Measurements from ENCODE around the gene STAT3. TPM values are rescaled to one million over a fixed set of nuclear protein-coding genes. Genes with fewer than 3 reads are reported as not detected.

The STAT3 gene
- total and polyA plus RNA-seq, 2 donors (not counting 3 experiments of a cell fraction or from before 2014, with no cell fraction given), result 59.1 to 124 TPM

GRCh38 chr17:42296012-42296411 lies 92.2 kb downstream of the STAT3 start:
- ChIA-PET POLR2A (interaction anchor here (0.6 kb wide), 1 partner anchor 85 kb away, joined by 8 read pairs; no protein-coding TSS in a partner anchor), CTCF (interaction anchor here (0.8 to 1.1 kb wide), 2 partner anchors 16 to 74 kb away, joined by 3 to 5 read pairs; no protein-coding TSS in a partner anchor)
- no TSS peak for BruUV-seq (replicated peaks)
- no peak for FAIRE-seq
- no peak overlapping the region for H3K9ac ChIP-seq (replicated peaks; ENCODE audit: extremely low read depth, insufficient read depth, low read length)
- intact Hi-C loops (cut with micrococcal nuclease) (no loop called here), dilution Hi-C loops (cut with MboI; ENCODE audit: extremely low pct_ligation_motif_present, low sequenced_read_pairs) (no loop called here)
- H3K27me3 ChIP-seq (ENCODE audit: control insufficient read depth in 2 of 2, insufficient read depth in 2 of 2, low read length in 2 of 2), result no peaks in the 10 kb centered on the region
- H3K27ac ChIP-seq (ENCODE audit: insufficient read depth, low read depth, low read length), result no peak overlapping the region
- no peak overlapping the region for H3K4me2 ChIP-seq (ENCODE audit: insufficient read depth, low read length)
- TF ChIP-seq MYC (IDR thresholded peaks at IDR 0.05; ENCODE audit: low read depth, low read length) (no peak), FOS (IDR thresholded peaks at IDR 0.05; ENCODE audit: borderline replicate concordance, insufficient read depth, low read length) (no peak), POLR2A (IDR thresholded peaks at IDR 0.05; ENCODE audit: low read depth, low read length) (no peak), POLR2AphosphoS5 (IDR thresholded peaks at IDR 0.05; ENCODE audit: insufficient read depth, low read depth, low read length) (no peak), EZH2 (IDR thresholded peaks at IDR 0.05; ENCODE audit: borderline replicate concordance, low read depth, low read length, severe bottlenecking) (no peak), GATA2 (IDR thresholded peaks at IDR 0.05; ENCODE audit: insufficient read depth, insufficient read length, low read depth, low read length) (no peak), MAX (IDR thresholded peaks at IDR 0.05; ENCODE audit: insufficient read depth, insufficient read length) (no peak), JUN (IDR thresholded peaks at IDR 0.05; ENCODE audit: borderline replicate concordance, insufficient read depth, insufficient read length, low read depth) (no peak)
- TF ChIP-seq, protein P1, sequence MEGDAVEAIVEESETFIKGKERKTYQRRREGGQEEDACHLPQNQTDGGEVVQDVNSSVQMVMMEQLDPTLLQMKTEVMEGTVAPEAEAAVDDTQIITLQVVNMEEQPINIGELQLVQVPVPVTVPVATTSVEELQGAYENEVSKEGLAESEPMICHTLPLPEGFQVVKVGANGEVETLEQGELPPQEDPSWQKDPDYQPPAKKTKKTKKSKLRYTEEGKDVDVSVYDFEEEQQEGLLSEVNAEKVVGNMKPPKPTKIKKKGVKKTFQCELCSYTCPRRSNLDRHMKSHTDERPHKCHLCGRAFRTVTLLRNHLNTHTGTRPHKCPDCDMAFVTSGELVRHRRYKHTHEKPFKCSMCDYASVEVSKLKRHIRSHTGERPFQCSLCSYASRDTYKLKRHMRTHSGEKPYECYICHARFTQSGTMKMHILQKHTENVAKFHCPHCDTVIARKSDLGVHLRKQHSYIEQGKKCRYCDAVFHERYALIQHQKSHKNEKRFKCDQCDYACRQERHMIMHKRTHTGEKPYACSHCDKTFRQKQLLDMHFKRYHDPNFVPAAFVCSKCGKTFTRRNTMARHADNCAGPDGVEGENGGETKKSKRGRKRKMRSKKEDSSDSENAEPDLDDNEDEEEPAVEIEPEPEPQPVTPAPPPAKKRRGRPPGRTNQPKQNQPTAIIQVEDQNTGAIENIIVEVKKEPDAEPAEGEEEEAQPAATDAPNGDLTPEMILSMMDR (IDR thresholded peaks at IDR 0.05; ENCODE audit: extremely low read depth in 1 of 2, insufficient read depth in 1 of 2, low read depth in 1 of 2, low read length in 2 of 2), result no peak
- no peaks in the 10 kb centered on the region for H3K79me2 ChIP-seq (ENCODE audit: control insufficient read depth, insufficient read depth, low read length)
- H2AFZ ChIP-seq (ENCODE audit: low read depth, low read length), result no peak overlapping the region
- no peaks in the 10 kb centered on the region for H3K9me3 ChIP-seq (replicated peaks; ENCODE audit: control insufficient read depth, insufficient read depth, low read length)
- H4K20me1 ChIP-seq (replicated peaks; ENCODE audit: control insufficient read depth, extremely low read depth, insufficient read depth, low read length), result no peaks in the 10 kb centered on the region
- H3K9me1 ChIP-seq (replicated peaks; ENCODE audit: control insufficient read depth, extremely low read depth, insufficient read depth, low read length), result no peaks in the 10 kb centered on the region
- no peak overlapping the region for H3K4me3 ChIP-seq (replicated peaks in 1 of 3; ENCODE audit: insufficient read depth in 1 of 3, low read depth in 1 of 3, low read length in 3 of 3)
- no peaks in the 10 kb centered on the region for H3K4me1 ChIP-seq (ENCODE audit: control insufficient read depth, extremely low read depth, insufficient read depth, low read length)
- no peak for DNase-seq (ENCODE audit: low read depth, low spot score)
- peaks cover 2 to 3% of the 10 kb centered on the region in 2 experiments for H3K36me3 ChIP-seq (ENCODE audit: control insufficient read depth in 2 of 2, extremely low read depth in 1 of 2, insufficient read depth in 2 of 2, low read length in 2 of 2)
